CD4-positive, CD25-positive, alpha-beta regulatory T cell (primary cell): ENCODE data around the gene RAB11FIP4. TPM values are rescaled to one million over a fixed set of nuclear protein-coding genes. Genes with fewer than 3 reads are reported as not detected.

ENCODE experiments used
- ATAC-seq, 2 donors: fragments of 150-1000 bp; cut with Tn5 transposase; one replicate each; pipeline ENCODE4 v1.10.0; 2021; ENCODE audit warnings: low read depth in 2 of 2, moderate number of reproducible peaks in 2 of 2, moderate library complexity in 1 of 2
- DNase-seq, 3 donors: peaks; one replicate each; pipeline versions ENCODE4 v3.0.0 to v3.0.0-alpha.2; 2012 to 2022; ENCODE audit warnings: mixed read lengths in 1 of 3
- H3K27ac ChIP-seq: one replicate; pipeline ENCODE4 v1.7.0; 2013; ENCODE audit warnings: mild to moderate bottlenecking, low read length; ENCODE audit not compliant: insufficient read depth, poor library complexity, severe bottlenecking
- H3K27me3 ChIP-seq: one replicate; pipeline ENCODE4 v1.7.0; 2013; ENCODE audit warnings: low read length; ENCODE audit not compliant: control insufficient read depth, insufficient read depth
- H3K36me3 ChIP-seq: one replicate; pipeline ENCODE4 v1.7.0; 2013; ENCODE audit warnings: mild to moderate bottlenecking, low read length, moderate library complexity; ENCODE audit not compliant: control insufficient read depth, insufficient read depth
- H3K4me1 ChIP-seq: 2 replicates; pipeline ENCODE4 v1.7.0; 2013; ENCODE audit warnings: mild to moderate bottlenecking, low read length; ENCODE audit not compliant: insufficient read depth, control insufficient read depth, poor library complexity, severe bottlenecking
- H3K4me3 ChIP-seq: one replicate; pipeline ENCODE4 v1.7.0; 2013; ENCODE audit warnings: low read depth, mild to moderate bottlenecking, low read length, moderate library complexity
- H3K9me3 ChIP-seq, 2 experiments: 1 replicate in 1 of 2; 2 replicates in 1 of 2; pipeline ENCODE4 v1.7.0; 2013; ENCODE audit warnings: low read length in 2 of 2, mild to moderate bottlenecking in 1 of 2, moderate library complexity in 1 of 2; ENCODE audit not compliant: control insufficient read depth in 2 of 2
- H3K27ac Mint-ChIP-seq, 3 donors: one replicate each; pipeline ENCODE4 v1.8.0; 2020 to 2022; ENCODE audit warnings: mild to moderate bottlenecking in 3 of 3, mixed read lengths in 3 of 3, moderate library complexity in 2 of 3
- H3K27me3 Mint-ChIP-seq: one replicate; pipeline ENCODE4 v1.8.0; 2022; ENCODE audit warnings: mild to moderate bottlenecking, mixed read lengths
- H3K36me3 Mint-ChIP-seq: one replicate; pipeline ENCODE4 v1.8.0; 2020; ENCODE audit warnings: mixed read lengths
- H3K4me1 Mint-ChIP-seq, 4 donors: one replicate each; pipeline ENCODE4 v1.8.0; 2020 to 2022; ENCODE audit warnings: mixed read lengths in 4 of 4, mild to moderate bottlenecking in 1 of 4
- H3K4me3 Mint-ChIP-seq, 4 donors: one replicate each; pipeline ENCODE4 v1.8.0; 2020 to 2022; ENCODE audit warnings: mild to moderate bottlenecking in 4 of 4, mixed read lengths in 4 of 4, moderate library complexity in 3 of 4
- H3K9me3 Mint-ChIP-seq, 7 donors: one replicate each; pipeline ENCODE4 v1.8.0; 2020 to 2022; ENCODE audit warnings: mixed read lengths in 7 of 7, mild to moderate bottlenecking in 3 of 7, moderate library complexity in 2 of 7
- polyA plus RNA-seq, 4 donors: library from polyadenylated mRNA; unstranded; fragments of 300-500 nt; fragmentation: Illumina TruSeq; gene quantifications; one replicate each; pipeline ENCODE4 v1.2.3, GENCODE V29; 2021
- total RNA-seq: library from RNA; stranded (reverse); gene quantifications from one replicate; pipeline ENCODE4 v1.2.3, GENCODE V29; 2022

RAB11FIP4 gene
- total and polyA plus RNA-seq, 5 donors from 2014 or later, result 23.1 to 79.7 (median 23.6) TPM

- Mint-ChIP-seq H3K27me3 (no peaks in the 10 kb centered on the region), H3K27ac (peak overlapping the region in 2 of 3 donors; percentile 56 to 71), H3K9me3 (no peaks in the 10 kb centered on the region), H3K4me3 (no peak overlapping the region), H3K36me3 (no peaks in the 10 kb centered on the region), H3K4me1 (peaks cover 0 to 1% (median under 1%) of the 10 kb centered on the region in 4 donors)
- DNase-seq (no peak), ATAC-seq (no peak)
- no peaks in the 10 kb centered on the region for H3K27me3 ChIP-seq
- no peaks in the 10 kb centered on the region for H3K36me3 ChIP-seq
- no peak overlapping the region for H3K4me3 ChIP-seq
- no peaks in the 10 kb centered on the region for H3K9me3 ChIP-seq
- peaks cover 5% of the 10 kb centered on the region for H3K4me1 ChIP-seq
- no peak overlapping the region for H3K27ac ChIP-seq
Measured at GRCh38 chr17:31540602-31541307, 149.3 kb downstream of the RAB11FIP4 start.

GRCh38 chr17:31541559-31541958 is 150.1 kb downstream of the RAB11FIP4 start:
- no peaks in the 10 kb centered on the region for H3K4me1 Mint-ChIP-seq
- no peak for ATAC-seq
- H3K36me3 ChIP-seq, result no peaks in the 10 kb centered on the region
- no peak overlapping the region for H3K4me3 Mint-ChIP-seq
- no peak for DNase-seq
- H3K36me3 Mint-ChIP-seq, result no peaks in the 10 kb centered on the region
- no peak overlapping the region for H3K4me3 ChIP-seq
- H3K27ac ChIP-seq, result no peak overlapping the region
- H3K9me3 Mint-ChIP-seq, result no peaks in the 10 kb centered on the region
- no peaks in the 10 kb centered on the region for H3K4me1 ChIP-seq
- no peak overlapping the region for H3K27ac Mint-ChIP-seq
- H3K27me3 ChIP-seq, result no peaks in the 10 kb centered on the region
- no peaks in the 10 kb centered on the region for H3K9me3 ChIP-seq
- H3K27me3 Mint-ChIP-seq, result no peaks in the 10 kb centered on the region

- no peak overlapping the region for H3K4me3 Mint-ChIP-seq
- no peak overlapping the region for H3K27ac Mint-ChIP-seq
- peaks cover 0 to 1% (median 0%) of the 10 kb centered on the region in 7 donors for H3K9me3 Mint-ChIP-seq
- H3K36me3 ChIP-seq, result no peaks in the 10 kb centered on the region
- no peaks in the 10 kb centered on the region for H3K27me3 Mint-ChIP-seq
- no peak overlapping the region for H3K4me3 ChIP-seq
- no peaks in the 10 kb centered on the region for H3K27me3 ChIP-seq
- peaks cover 0 to 15% (median 10%) of the 10 kb centered on the region in 4 donors for H3K4me1 Mint-ChIP-seq
- DNase-seq (no peak), ATAC-seq (no peak)
- H3K4me1 ChIP-seq, result peaks cover 4% of the 10 kb centered on the region
- no peak overlapping the region for H3K27ac ChIP-seq
- H3K36me3 Mint-ChIP-seq, result no peaks in the 10 kb centered on the region
- no peaks in the 10 kb centered on the region for H3K9me3 ChIP-seq
Measured at GRCh38 chr17:31544186-31544585, 152.7 kb downstream of the RAB11FIP4 start.

- Histone ChIP-seq H3K9me3 (no peaks in the 10 kb centered on the region), H3K36me3 (no peaks in the 10 kb centered on the region), H3K27ac (no peak overlapping the region), H3K27me3 (no peaks in the 10 kb centered on the region), H3K4me3 (no peak overlapping the region), H3K4me1 (peaks cover 14% of the 10 kb centered on the region)
- Mint-ChIP-seq H3K27me3 (peaks cover 9% of the 10 kb centered on the region), H3K9me3 (peaks cover 0 to 2% (median 0%) of the 10 kb centered on the region in 7 donors), H3K27ac (no peak overlapping the region), H3K36me3 (no peaks in the 10 kb centered on the region), H3K4me3 (peak overlapping the region in 2 of 4 donors; percentile 79 to 96), H3K4me1 (peaks cover 8 to 29% (median 18%) of the 10 kb centered on the region in 4 donors)
- ATAC-seq (no peak), DNase-seq (no peak)
Measured at GRCh38 chr17:31546650-31547049, 155.2 kb downstream of the RAB11FIP4 start.

- H3K4me1 Mint-ChIP-seq, result peaks cover 11 to 39% (median 22%) of the 10 kb centered on the region in 4 donors
- no peaks in the 10 kb centered on the region for H3K9me3 ChIP-seq
- H3K27ac Mint-ChIP-seq, result peak overlapping the region in 2 of 3 donors; percentile 48 to 88
- peaks cover 14% of the 10 kb centered on the region for H3K4me1 ChIP-seq
- H3K27me3 Mint-ChIP-seq, result peaks cover 14% of the 10 kb centered on the region
- peak overlapping the region; percentile 88 to 96 (median 91) for H3K4me3 Mint-ChIP-seq
- no peaks in the 10 kb centered on the region for H3K27me3 ChIP-seq
- H3K4me3 ChIP-seq, result peak overlapping the region; percentile 64
- peak overlapping the region; percentile 74 for H3K27ac ChIP-seq
- no peak for DNase-seq
- H3K36me3 Mint-ChIP-seq, result no peaks in the 10 kb centered on the region
- H3K9me3 Mint-ChIP-seq, result peaks cover 0 to 2% (median 0%) of the 10 kb centered on the region in 7 donors
- no peaks in the 10 kb centered on the region for H3K36me3 ChIP-seq
- no peak for ATAC-seq
Measured at GRCh38 chr17:31548709-31549108, 157.2 kb downstream of the RAB11FIP4 start.

- Mint-ChIP-seq H3K4me3 (peak overlapping the region; percentile 88 to 96 (median 91)), H3K4me1 (peaks cover 11 to 39% (median 23%) of the 10 kb centered on the region in 4 donors), H3K27me3 (peaks cover 16% of the 10 kb centered on the region), H3K27ac (peak overlapping the region; percentile 48 to 88 (median 88)), H3K9me3 (peaks cover 0 to 2% (median 0%) of the 10 kb centered on the region in 7 donors), H3K36me3 (no peaks in the 10 kb centered on the region)
- peak overlapping the region; percentile 74 for H3K27ac ChIP-seq
- H3K4me3 ChIP-seq, result peak overlapping the region; percentile 64
- no peaks in the 10 kb centered on the region for H3K9me3 ChIP-seq
- peaks cover 14% of the 10 kb centered on the region for H3K4me1 ChIP-seq
- no peaks in the 10 kb centered on the region for H3K27me3 ChIP-seq
- no peak for ATAC-seq
- no peaks in the 10 kb centered on the region for H3K36me3 ChIP-seq
- DNase-seq, result peak in 1 of 3 donors; percentile 45
Measured at GRCh38 chr17:31549121-31549524, 157.6 kb downstream of the RAB11FIP4 start.

GRCh38 chr17:31549525-31550388 is 158.3 kb downstream of the RAB11FIP4 start:
- peak overlapping the region; percentile 88 to 97 (median 92) for H3K27ac Mint-ChIP-seq
- H3K9me3 ChIP-seq, result no peaks in the 10 kb centered on the region

More at GRCh38 chr17:31549525-31550388, 158.3 kb downstream of the RAB11FIP4 start:
- H3K4me3 ChIP-seq, result peak overlapping the region; percentile 66
- Mint-ChIP-seq H3K27me3 (peaks cover 21% of the 10 kb centered on the region), H3K4me1 (peaks cover 11 to 39% (median 24%) of the 10 kb centered on the region in 4 donors), H3K36me3 (no peaks in the 10 kb centered on the region), H3K4me3 (peak overlapping the region; percentile 91 to 96 (median 94)), H3K9me3 (peaks cover 0 to 2% (median 0%) of the 10 kb centered on the region in 7 donors)
- DNase-seq (peak; percentile 72 to 93 (median 84)), ATAC-seq (peak; percentile 78 to 81)
- H3K27ac ChIP-seq, result peak overlapping the region; percentile 74
- no peaks in the 10 kb centered on the region for H3K27me3 ChIP-seq
- no peaks in the 10 kb centered on the region for H3K36me3 ChIP-seq
- H3K4me1 ChIP-seq, result peaks cover 14% of the 10 kb centered on the region
